Esophagus squamous epithelium (tissue), 4 donors: ENCODE results near the gene DNASE1L3.

Experiments used
- CTCF ChIP-seq, 6 experiments: fragments of 450-650 bp in 4 of 6; fragments of 200-600 bp in 2 of 6; sonication (generic) in 2 of 6; IDR thresholded peaks; one replicate each; pipeline ENCODE4 v1.5.1; 2016 to 2019; ENCODE audit warnings: antibody characterized with exemption in 6 of 6, mild to moderate bottlenecking in 4 of 6, moderate library complexity in 4 of 6
- POLR2A ChIP-seq, 4 donors: fragments of 450-650 bp; IDR thresholded peaks; one replicate each; pipeline ENCODE4 v1.6.1; 2017; ENCODE audit warnings: antibody characterized with exemption in 4 of 4, mild to moderate bottlenecking in 4 of 4, moderate library complexity in 3 of 4

DNA sequence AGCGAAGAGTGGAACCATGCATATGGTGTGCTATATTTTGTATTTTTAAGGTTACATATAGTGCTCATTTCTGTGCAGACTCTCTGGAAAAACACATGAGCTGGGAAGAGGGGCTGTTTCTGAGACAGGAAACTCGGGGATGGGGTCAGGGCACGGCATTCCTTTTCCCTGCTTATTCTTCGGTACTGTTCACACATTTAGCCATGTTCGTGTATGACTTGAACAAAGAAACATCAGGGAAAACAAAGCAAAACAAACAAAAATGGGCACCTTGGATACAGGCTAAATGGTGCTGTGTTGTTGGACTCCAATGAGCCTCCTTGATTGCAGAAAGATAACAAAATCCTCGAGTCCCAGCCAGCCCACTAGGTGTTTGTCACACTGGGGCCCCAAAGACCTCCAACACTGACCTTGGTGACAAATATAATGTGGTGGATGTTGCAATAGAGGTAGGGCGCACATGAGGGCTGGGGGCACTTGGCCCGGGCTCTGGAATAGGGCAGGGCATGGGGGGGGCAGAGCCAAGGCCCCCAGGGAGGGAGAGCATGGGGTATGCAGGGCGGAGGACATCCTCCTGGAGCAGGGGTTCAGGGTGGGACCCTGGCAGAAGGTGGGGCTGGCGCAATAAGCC is 19.3 kb downstream of the DNASE1L3 start:
- TF ChIP-seq CTCF (IDR thresholded peaks at IDR 0.05) = no peak
- no peak for TF ChIP-seq POLR2A (IDR thresholded peaks at IDR 0.05)
